ENCODE data around the gene VAV3. TPM values are rescaled to one million over a fixed set of nuclear protein-coding genes. Genes with fewer than 3 reads are reported as not detected.

VAV3 gene
- total and polyA plus RNA-seq, 2 of the 13 experiments (the other 11 are each of a cell fraction or from before 2014, with no cell fraction given): 15.9 to 29.8 TPM

- no peak for TF ChIP-seq HMGXB4 (CRISPR knock-in tag; IDR thresholded peaks at IDR 0.05; ENCODE audit: borderline replicate concordance in 1 of 2, low read depth in 1 of 2)
Measured at GRCh38 chr1:107551456-107551855, 413.5 kb downstream of the VAV3 start (continued).

GRCh38 chr1:107550358-107550757 is 414.6 kb downstream of the VAV3 start:
- H3K9me3 ChIP-seq (ENCODE audit: low read length): no peaks in the 10 kb centered on the region
- H3K4me2 ChIP-seq (ENCODE audit: low read depth, low read length): no peak overlapping the region
- POLR2A ChIA-PET: no interaction called here
- ATAC-seq (no peak), DNase-seq (ENCODE audit: low spot score) (no peak), FAIRE-seq (no peak)
- no peak overlapping the region for H3K9ac ChIP-seq (ENCODE audit: insufficient read depth, low read depth, low read length)
- BruUV-seq (replicated peaks): no TSS peak
- no peaks in the 10 kb centered on the region for H3K27me3 ChIP-seq (ENCODE audit: control insufficient read depth in 1 of 2, insufficient read depth in 2 of 2, low read length in 2 of 2)
- no peaks in the 10 kb centered on the region for H3K36me3 ChIP-seq (replicated peaks in 1 of 2; ENCODE audit: control insufficient read depth in 1 of 2, insufficient read depth in 2 of 2, low read length in 2 of 2)
- H3K4me1 ChIP-seq (ENCODE audit: insufficient read depth, low read length): no peaks in the 10 kb centered on the region
- intact Hi-C loops (cut with micrococcal nuclease; ENCODE audit: unreplicated experiment) (no loop called here), in situ Hi-C loops (cut with HindIII; ENCODE audit: extremely low pct_ligation_motif_present, low pct_unique_long_range_greater_than_20kb) (no loop called here)
- no peak overlapping the region for H2AFZ ChIP-seq (ENCODE audit: low read length)
- no peaks in the 10 kb centered on the region for H3K79me2 ChIP-seq (ENCODE audit: insufficient read depth, low read length)
- CTCF ChIA-PET (ENCODE audit: low intra/inter-chr PET ratio, low total read pairs): no interaction called here
- WGBS (ENCODE audit: low lambda C conversion rate): 44% methylated on average over 5 of the region's 5 CpGs
- H4K20me1 ChIP-seq (ENCODE audit: insufficient read depth, low read length): no peaks in the 10 kb centered on the region
- no peak overlapping the region for H3K4me3 ChIP-seq (replicated peaks in 1 of 3; ENCODE audit: insufficient read depth in 1 of 3, low read depth in 2 of 3, low read length in 3 of 3)
- H3K27ac ChIP-seq (ENCODE audit: extremely low read length, insufficient read depth, low read length): no peak overlapping the region
- TF ChIP-seq ZNF431 (CRISPR knock-in tag; IDR thresholded peaks at IDR 0.05; ENCODE audit: borderline replicate concordance, low read depth): no peak
- TF ChIP-seq THYN1 (CRISPR knock-in tag; IDR thresholded peaks at IDR 0.05; ENCODE audit: borderline replicate concordance, low read depth): no peak
- TF ChIP-seq NFIB (CRISPR knock-in tag; IDR thresholded peaks at IDR 0.05; ENCODE audit: borderline replicate concordance): no peak
- TF ChIP-seq CENPBD1 (CRISPR knock-in tag; IDR thresholded peaks at IDR 0.05; ENCODE audit: borderline replicate concordance, low read depth): no peak
- no peak for TF ChIP-seq DPF2 (CRISPR knock-in tag; IDR thresholded peaks at IDR 0.05; ENCODE audit: borderline replicate concordance, low read depth)
- no peak for TF ChIP-seq GLI4 (CRISPR knock-in tag; IDR thresholded peaks at IDR 0.05; ENCODE audit: borderline replicate concordance)
- no peak for TF ChIP-seq MLXIP (CRISPR knock-in tag; IDR thresholded peaks at IDR 0.05; ENCODE audit: borderline replicate concordance)
- no peak for TF ChIP-seq AKNA (CRISPR knock-in tag; IDR thresholded peaks at IDR 0.05; ENCODE audit: borderline replicate concordance)
- no peak for TF ChIP-seq ZSCAN31 (CRISPR knock-in tag; IDR thresholded peaks at IDR 0.05; ENCODE audit: low read depth)
